ENCODE results near the gene KDM5B.
"Not testable (repeated sequence)": the region's sequence is repeated elsewhere in the genome, so short reads cannot be mapped to it uniquely, and the experiment has no call there.

The KDM5B gene

DNA sequence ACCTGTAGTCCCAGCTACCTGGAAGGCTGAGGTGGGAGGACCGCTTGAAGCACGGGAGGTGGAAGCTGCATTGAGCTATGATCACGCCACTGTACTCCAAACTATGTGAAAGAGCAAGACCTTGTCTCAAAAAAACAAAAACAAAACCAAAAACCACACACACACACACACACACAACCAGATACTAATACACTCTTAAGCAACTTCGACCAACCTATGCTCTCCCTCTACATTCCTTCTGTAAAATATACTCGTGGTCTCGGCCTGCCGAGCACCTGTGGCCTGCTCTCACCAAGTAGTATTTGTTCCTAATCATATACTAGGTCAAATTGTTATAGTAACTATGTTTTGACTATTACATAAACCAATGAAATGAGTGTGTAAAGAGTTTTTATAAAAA lies 84.5 kb downstream of the KDM5B start:
- in situ Hi-C loops (cut with MboI; ENCODE audit: low pct_unique_long_range_greater_than_20kb, low sequenced_read_pairs, unreplicated experiment): loop anchor here (25.0 kb wide), 2 partner anchors 261 to 536 kb away; partner anchors contain the start of gene LGR6
- DNase-seq (ENCODE audit: low spot score): no peak
- TF ChIP-seq, protein P1, sequence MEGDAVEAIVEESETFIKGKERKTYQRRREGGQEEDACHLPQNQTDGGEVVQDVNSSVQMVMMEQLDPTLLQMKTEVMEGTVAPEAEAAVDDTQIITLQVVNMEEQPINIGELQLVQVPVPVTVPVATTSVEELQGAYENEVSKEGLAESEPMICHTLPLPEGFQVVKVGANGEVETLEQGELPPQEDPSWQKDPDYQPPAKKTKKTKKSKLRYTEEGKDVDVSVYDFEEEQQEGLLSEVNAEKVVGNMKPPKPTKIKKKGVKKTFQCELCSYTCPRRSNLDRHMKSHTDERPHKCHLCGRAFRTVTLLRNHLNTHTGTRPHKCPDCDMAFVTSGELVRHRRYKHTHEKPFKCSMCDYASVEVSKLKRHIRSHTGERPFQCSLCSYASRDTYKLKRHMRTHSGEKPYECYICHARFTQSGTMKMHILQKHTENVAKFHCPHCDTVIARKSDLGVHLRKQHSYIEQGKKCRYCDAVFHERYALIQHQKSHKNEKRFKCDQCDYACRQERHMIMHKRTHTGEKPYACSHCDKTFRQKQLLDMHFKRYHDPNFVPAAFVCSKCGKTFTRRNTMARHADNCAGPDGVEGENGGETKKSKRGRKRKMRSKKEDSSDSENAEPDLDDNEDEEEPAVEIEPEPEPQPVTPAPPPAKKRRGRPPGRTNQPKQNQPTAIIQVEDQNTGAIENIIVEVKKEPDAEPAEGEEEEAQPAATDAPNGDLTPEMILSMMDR (IDR thresholded peaks at IDR 0.05; ENCODE audit: extremely low read depth, insufficient read depth, missing control alignments): no peak

DNA sequence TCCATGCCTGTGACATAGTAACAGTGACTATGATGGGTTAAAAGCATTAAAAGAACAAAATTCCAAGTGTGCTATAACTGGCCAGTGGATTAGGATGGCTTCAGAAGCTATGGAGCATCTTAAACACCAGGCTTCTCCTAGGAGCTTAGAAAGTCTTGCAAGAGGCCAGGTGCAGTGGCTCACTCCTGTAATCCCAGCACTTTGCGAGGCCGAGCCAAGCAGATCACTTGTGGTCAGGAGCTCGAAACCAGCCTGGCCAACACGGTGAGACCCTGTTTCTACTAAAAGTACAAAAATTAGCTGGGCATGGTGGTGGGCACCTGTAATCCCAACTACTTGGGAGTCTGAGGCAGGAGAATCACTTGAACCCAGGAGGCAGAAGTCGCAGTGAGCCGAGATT lies 85.2 kb downstream of the KDM5B start:
- DNase-seq (ENCODE audit: low spot score): not testable (repeated sequence)
- in situ Hi-C loops (cut with MboI; ENCODE audit: low pct_unique_long_range_greater_than_20kb, low sequenced_read_pairs, unreplicated experiment): loop anchor here (25.0 kb wide), 2 partner anchors 261 to 536 kb away; partner anchors contain the start of gene LGR6

DNA sequence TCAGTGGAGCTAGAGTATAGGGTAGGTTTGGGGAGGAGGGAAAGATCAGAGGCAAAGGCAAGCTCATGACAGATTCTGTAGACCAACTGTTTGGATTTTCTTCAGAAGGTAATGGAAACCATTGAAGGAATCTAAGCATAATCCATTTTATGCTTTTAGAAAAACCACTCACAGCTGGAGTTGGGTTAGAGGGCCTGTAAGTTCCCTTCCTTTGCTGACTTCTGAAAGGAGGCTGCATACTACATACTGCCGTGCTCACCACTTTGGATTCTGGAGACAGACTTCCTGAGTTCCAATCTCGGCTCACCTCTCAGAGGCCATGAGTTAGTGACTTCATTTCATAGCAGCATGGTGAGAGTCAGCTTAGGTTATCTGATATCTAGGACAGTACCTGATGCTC lies 91.6 kb downstream of the KDM5B start:
- in situ Hi-C loops (cut with MboI; ENCODE audit: low pct_unique_long_range_greater_than_20kb, low sequenced_read_pairs, unreplicated experiment): loop anchor here (25.0 kb wide), 2 partner anchors 254 to 529 kb away; partner anchors contain the start of gene LGR6
- DNase-seq (ENCODE audit: low spot score): no peak
- TF ChIP-seq, protein P1 (IDR thresholded peaks at IDR 0.05; ENCODE audit: extremely low read depth, insufficient read depth, missing control alignments): no peak

DNA sequence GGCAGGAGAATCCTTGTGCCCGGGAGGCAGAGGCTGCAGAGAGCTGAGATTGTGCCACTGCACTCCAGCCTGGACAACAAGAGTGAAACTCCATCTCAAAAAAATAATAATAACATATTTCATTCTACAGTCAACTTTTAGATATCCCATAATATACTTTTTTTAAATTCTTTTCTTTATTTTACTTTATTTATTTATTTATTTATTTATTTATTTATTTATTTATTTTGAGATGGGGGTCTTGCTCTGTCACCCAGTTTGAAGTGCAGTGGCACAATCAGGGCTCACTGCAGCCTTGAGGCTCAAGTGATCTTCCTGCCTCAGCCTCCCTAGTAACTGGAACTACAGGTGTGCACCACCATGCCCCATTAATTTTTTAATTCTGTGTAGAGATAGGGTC lies 94.0 kb downstream of the KDM5B start:
- in situ Hi-C loops (cut with MboI; ENCODE audit: low pct_unique_long_range_greater_than_20kb, low sequenced_read_pairs, unreplicated experiment): loop anchor here (25.0 kb wide), 2 partner anchors 252 to 527 kb away; partner anchors contain the start of gene LGR6
- DNase-seq (ENCODE audit: low spot score): not testable (repeated sequence)

DNA sequence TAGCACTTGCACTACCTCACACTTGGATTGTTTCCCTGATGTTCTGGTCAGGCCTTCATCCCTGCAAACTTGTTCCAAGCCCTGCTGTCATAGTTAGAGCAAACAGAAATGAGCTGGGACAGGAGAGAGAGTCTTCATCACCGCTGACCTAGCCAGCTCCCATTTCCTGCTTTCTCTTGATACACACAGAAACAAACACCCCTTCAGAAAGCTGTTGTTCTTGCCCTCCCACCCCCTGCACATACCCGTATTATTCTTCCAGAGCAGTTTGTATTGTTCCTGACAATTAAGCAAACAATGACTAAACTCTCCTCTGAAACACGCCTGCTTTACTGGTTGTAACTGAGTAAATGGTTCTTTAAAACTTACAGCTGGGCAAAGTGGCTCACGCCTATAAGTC lies 95.1 kb downstream of the KDM5B start:
- in situ Hi-C loops (cut with MboI; ENCODE audit: low pct_unique_long_range_greater_than_20kb, low sequenced_read_pairs, unreplicated experiment): loop anchor here (25.0 kb wide), 2 partner anchors 251 to 526 kb away; partner anchors contain the start of gene LGR6
- DNase-seq (ENCODE audit: low spot score): no peak

DNA sequence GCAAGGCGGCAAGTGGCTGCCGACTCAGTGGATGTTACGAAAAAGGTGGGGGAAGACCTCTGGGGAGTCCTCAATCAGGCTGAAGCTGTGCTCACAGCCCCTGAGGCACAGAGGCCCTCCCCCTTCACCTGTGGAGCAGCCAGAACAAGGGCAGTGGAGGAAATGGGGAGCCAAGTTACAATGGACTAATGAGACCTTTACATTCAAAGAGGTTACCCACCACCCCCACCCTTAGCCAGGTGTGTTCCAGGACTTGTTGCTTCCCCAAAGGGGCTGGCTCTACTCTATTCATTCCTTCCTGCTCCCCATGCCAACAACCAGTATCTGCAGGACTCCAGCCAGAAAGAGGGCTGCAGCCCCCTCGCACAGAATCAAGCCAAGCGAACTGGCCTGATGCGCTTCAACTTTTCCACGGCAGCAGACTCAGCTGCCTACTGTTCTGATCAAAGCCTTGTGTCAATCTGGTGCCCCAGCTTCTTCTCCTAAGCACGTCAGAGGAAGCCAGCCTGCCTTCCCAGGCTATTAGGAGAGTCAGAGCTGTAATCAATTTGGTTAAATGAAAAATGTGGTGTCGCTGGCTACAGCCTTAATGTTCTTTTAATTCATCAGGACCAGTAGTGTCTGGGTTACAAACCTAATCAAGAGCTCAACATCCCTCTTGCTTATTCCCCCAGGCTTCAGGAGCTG lies 96.1 kb downstream of the KDM5B start:
- no peak for DNase-seq (ENCODE audit: low spot score)
- in situ Hi-C loops (cut with MboI; ENCODE audit: low pct_unique_long_range_greater_than_20kb, low sequenced_read_pairs, unreplicated experiment): loop anchor here (25.0 kb wide), 2 partner anchors 250 to 525 kb away; partner anchors contain the start of gene LGR6
- TF ChIP-seq, protein P1 (IDR thresholded peaks at IDR 0.05; ENCODE audit: extremely low read depth, insufficient read depth, missing control alignments): no peak

More for the DNA sequence above, 95.1 kb downstream of the KDM5B start:
- TF ChIP-seq, protein P1 (IDR thresholded peaks at IDR 0.05; ENCODE audit: extremely low read depth, insufficient read depth, missing control alignments): no peak

DNA sequence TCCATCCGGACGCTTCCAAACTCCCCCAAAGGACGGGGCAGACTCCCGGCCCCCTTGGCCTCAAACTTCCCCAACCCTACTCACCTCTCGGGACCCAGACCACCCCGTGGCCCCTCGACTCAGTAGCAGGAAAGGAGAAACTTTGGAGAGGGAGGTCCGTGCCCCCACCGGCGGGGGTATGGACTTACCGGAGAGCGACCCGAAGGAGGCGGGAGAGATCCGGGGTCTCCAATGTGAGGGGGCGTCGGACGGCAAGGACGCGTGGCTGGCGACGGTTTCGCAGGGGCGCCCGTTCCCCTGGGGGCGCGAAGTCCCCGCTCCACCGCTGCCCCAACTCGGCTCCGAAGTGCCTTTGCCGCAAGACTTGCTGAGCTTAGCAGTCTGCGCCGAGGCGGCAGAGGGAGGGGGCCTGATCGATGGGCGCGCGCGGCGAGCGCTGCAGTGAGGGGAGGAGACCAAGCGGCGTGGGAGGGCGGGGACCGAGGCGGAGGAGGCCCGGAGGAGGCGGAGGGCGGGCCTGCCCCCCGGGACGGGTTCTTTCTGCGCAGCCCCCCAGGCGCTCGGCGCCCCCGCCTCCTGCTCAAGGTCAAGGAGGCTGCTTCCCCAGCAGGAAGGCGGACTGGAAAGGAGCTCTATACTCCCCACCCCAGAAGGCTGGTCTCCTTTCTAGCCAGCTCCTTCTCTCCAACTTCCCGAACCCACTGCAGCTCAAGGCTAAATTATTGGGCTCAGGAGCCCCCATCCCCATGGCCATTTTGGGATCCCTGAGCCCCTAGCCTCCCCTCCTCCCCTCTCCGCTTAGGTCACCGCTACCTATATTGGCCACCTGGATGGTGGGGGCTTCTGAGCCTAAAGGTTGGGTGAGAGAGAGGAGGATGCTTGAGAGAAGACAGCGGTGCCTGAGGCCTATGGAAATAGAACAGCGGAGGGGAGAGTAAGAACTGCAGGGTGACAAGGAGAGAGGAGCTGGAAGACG lies 97.9 kb downstream of the KDM5B start, which contains the start of gene SYT2:
Gene SYT2, minus strand, starts transcription at position 385 of the 976 bp plus-strand sequence. CDS start 104,682 bp downstream, outside the sequence.
- in situ Hi-C loops (cut with MboI; ENCODE audit: low pct_unique_long_range_greater_than_20kb, low sequenced_read_pairs, unreplicated experiment): loop anchor here (25.0 kb wide), 2 partner anchors 248 to 523 kb away; partner anchors contain the start of gene LGR6
- TF ChIP-seq, protein P1 (IDR thresholded peaks at IDR 0.05; ENCODE audit: extremely low read depth, insufficient read depth, missing control alignments): no peak
- no peak for DNase-seq (ENCODE audit: low spot score)

All from GM13977 (cell line).